Measurements from ENCODE around the gene PSMC2.

DNA sequence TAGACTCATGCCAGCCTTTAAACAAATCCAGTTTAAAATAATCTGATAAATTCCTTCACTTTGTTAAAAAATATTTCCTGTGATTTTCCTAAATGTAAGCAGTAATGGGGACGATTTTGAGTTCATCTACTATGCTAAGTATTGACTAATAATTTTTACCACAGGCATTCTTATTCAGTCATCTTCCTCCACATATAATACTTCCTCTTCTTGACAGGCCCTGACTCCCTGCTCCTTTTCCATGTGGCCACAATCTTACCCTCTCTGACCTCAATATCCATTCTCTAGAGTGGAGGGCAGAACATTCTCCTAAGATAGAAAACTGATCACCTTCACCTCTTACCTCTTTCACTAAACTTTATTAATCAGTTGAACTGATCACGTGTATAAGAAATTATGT, 10.7 kb upstream of the PSMC2 start:
- TF ChIP-seq, protein P1, sequence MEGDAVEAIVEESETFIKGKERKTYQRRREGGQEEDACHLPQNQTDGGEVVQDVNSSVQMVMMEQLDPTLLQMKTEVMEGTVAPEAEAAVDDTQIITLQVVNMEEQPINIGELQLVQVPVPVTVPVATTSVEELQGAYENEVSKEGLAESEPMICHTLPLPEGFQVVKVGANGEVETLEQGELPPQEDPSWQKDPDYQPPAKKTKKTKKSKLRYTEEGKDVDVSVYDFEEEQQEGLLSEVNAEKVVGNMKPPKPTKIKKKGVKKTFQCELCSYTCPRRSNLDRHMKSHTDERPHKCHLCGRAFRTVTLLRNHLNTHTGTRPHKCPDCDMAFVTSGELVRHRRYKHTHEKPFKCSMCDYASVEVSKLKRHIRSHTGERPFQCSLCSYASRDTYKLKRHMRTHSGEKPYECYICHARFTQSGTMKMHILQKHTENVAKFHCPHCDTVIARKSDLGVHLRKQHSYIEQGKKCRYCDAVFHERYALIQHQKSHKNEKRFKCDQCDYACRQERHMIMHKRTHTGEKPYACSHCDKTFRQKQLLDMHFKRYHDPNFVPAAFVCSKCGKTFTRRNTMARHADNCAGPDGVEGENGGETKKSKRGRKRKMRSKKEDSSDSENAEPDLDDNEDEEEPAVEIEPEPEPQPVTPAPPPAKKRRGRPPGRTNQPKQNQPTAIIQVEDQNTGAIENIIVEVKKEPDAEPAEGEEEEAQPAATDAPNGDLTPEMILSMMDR (IDR thresholded peaks at IDR 0.05): no peak
- no peak for TF ChIP-seq POLR2A (IDR thresholded peaks at IDR 0.05)
